HCT116 (cell line): ENCODE measurements around the gene ABCC5. TPM values are rescaled to one million over a fixed set of nuclear protein-coding genes. Genes with fewer than 3 reads are reported as not detected.

Experiments used
- ATAC-seq: fragments of 200-7000 bp; cut with Tn5 transposase; 2 replicates; pipeline ENCODE4 v1.9.1; 2020; ENCODE audit warnings: mild to moderate bottlenecking, moderate library complexity
- BruUV-seq: library from RNA; stranded (reverse); fragments of 400-500 nt; replicated peaks from 2 replicates; lab custom pipeline; 2021; lab: Mats Ljungman, UMichigan
- CTCF ChIA-PET: fragments of 300-600 bp; sonication (Branson Sonifier 250); formaldehyde crosslinking; loops from one replicate; lab custom pipeline; 2021; ENCODE audit warnings: antibody characterized with exemption; lab: Charles Lee
- POLR2A ChIA-PET: fragments of 300-600, 350-600 bp; sonication (Branson Sonifier 250); formaldehyde crosslinking; loops from one replicate; lab custom pipeline; 2021; ENCODE audit warnings: antibody characterized with exemption; lab: Charles Lee
- RAD21 ChIA-PET, 2 experiments: fragments of 300-600 bp; sonication (Branson Sonifier 250); formaldehyde crosslinking; loops; one replicate each; lab custom pipeline; 2023; ENCODE audit warnings: low total read pairs in 2 of 2; ENCODE audit not compliant: uncharacterized antibody in 2 of 2, unreplicated experiment in 2 of 2, low non-redundant PET in 1 of 2; lab: Charles Lee
- DNase-seq: peaks from one replicate; pipeline ENCODE4 v3.0.0-alpha.2; 2010; ENCODE audit warnings: low read depth, low spot score
- H2AFZ ChIP-seq: fragments of 200-600 bp; shearing (Covaris generic), sonication (generic); 2 replicates; pipeline ENCODE4 v1.6.1; 2017; ENCODE audit warnings: low read depth, mixed run types, mixed read lengths, antibody characterized with exemption, low read length; ENCODE audit not compliant: poor library complexity, severe bottlenecking
- H3K27ac ChIP-seq: 2 replicates; pipeline ENCODE4 v1.5.1; 2012; ENCODE audit warnings: low read depth, low read length
- H3K27me3 ChIP-seq: fragments of 200-600 bp; sonication (generic); 2 replicates; pipeline ENCODE4 v1.6.1; 2016; ENCODE audit warnings: mixed run types, low read length, mixed read lengths; ENCODE audit not compliant: insufficient read depth
- H3K36me3 ChIP-seq, 2 experiments: fragments of 200-500 bp in 1 of 2; fragments of 200-600 bp in 1 of 2; sonication (Bioruptor generic) in 1 of 2; sonication (generic) in 1 of 2; 2 replicates each; pipeline versions ENCODE4 v1.5.1 to v1.6.1; 2014 to 2016; ENCODE audit warnings: low read length in 2 of 2, inconsistent platforms in 1 of 2, mixed read lengths in 1 of 2, mixed run types in 1 of 2; ENCODE audit not compliant: insufficient read depth in 2 of 2, control insufficient read depth in 1 of 2
- H3K4me1 ChIP-seq, 2 experiments: fragments of 200-600 bp in 1 of 2; sonication (generic) in 1 of 2; 2 replicates each; pipeline versions ENCODE4 v1.5.1 to v1.6.1; 2012 to 2017; ENCODE audit warnings: low read length in 2 of 2, inconsistent platforms in 1 of 2, mild to moderate bottlenecking in 1 of 2, mixed read lengths in 1 of 2, mixed run types in 1 of 2, moderate library complexity in 1 of 2; ENCODE audit not compliant: insufficient read depth in 2 of 2, control insufficient read depth in 1 of 2
- H3K4me2 ChIP-seq: fragments of 200-600 bp; sonication (generic); 2 replicates; pipeline ENCODE4 v1.6.1; 2017; ENCODE audit warnings: mixed run types, low read length, mixed read lengths
- H3K4me3 ChIP-seq, 2 experiments: fragments of 200-600 bp in 1 of 2; sonication (generic) in 1 of 2; replicated peaks in 1 of 2; 2 replicates each; pipeline ENCODE4 v1.5.1; 2011 to 2016; ENCODE audit warnings: low read length in 2 of 2, control low read depth in 1 of 2, low read depth in 1 of 2, mild to moderate bottlenecking in 1 of 2, mixed read lengths in 1 of 2, mixed run types in 1 of 2
- H3K79me2 ChIP-seq: fragments of 200-600 bp; sonication (generic); 2 replicates; pipeline ENCODE4 v1.6.1; 2017; ENCODE audit warnings: mild to moderate bottlenecking, mixed run types, low read length, moderate library complexity, mixed read lengths; ENCODE audit not compliant: insufficient read depth
- H3K9ac ChIP-seq: fragments of 200-600 bp; sonication (generic); 2 replicates; pipeline ENCODE4 v1.6.1; 2016; ENCODE audit warnings: low read length, mixed read lengths
- H3K9me2 ChIP-seq: fragments of 200-600 bp; sonication (generic), shearing (Covaris generic); 2 replicates; pipeline ENCODE4 v1.6.1; 2017; ENCODE audit warnings: mixed run types, mild to moderate bottlenecking, moderate library complexity; ENCODE audit not compliant: insufficient read depth
- H3K9me3 ChIP-seq, 2 experiments: fragments of 200-500 bp in 1 of 2; fragments of 200-600 bp in 1 of 2; sonication (Bioruptor generic) in 1 of 2; sonication (generic) in 1 of 2; 2 replicates each; pipeline ENCODE4 v1.6.1; 2014 to 2017; ENCODE audit warnings: low read length in 2 of 2, mixed read lengths in 2 of 2, inconsistent platforms in 1 of 2, low read depth in 1 of 2, mild to moderate bottlenecking in 1 of 2, mixed run types in 1 of 2, moderate library complexity in 1 of 2; ENCODE audit not compliant: control insufficient read depth in 1 of 2, insufficient read depth in 1 of 2
- H4K20me1 ChIP-seq: fragments of 200-600 bp; sonication (generic), shearing (Covaris generic); 2 replicates; pipeline ENCODE4 v1.6.1; 2017; ENCODE audit warnings: mixed run types, mild to moderate bottlenecking, moderate library complexity; ENCODE audit not compliant: insufficient read depth
- CTCF ChIP-seq, 3 experiments: fragments of 200-600 bp in 1 of 3; sonication (generic) in 1 of 3; IDR thresholded peaks in 2 of 3; conservative IDR thresholded peaks in 1 of 3; 2 replicates each; pipeline ENCODE4 v1.5.1; 2012 to 2017; ENCODE audit warnings: low read depth in 2 of 3, low read length in 2 of 3, antibody characterized with exemption in 1 of 3, borderline replicate concordance in 1 of 3, control low read depth in 1 of 3, mild to moderate bottlenecking in 1 of 3, mixed read lengths in 1 of 3, mixed run types in 1 of 3, moderate library complexity in 1 of 3; ENCODE audit not compliant: insufficient read depth in 1 of 3
- EZH2phosphoT487 ChIP-seq: fragments of 200-600 bp; IDR thresholded peaks from 2 replicates; pipeline ENCODE4 v1.6.1; 2018; ENCODE audit warnings: antibody characterized with exemption, borderline replicate concordance
- JUND ChIP-seq: IDR thresholded peaks from 2 replicates; pipeline ENCODE4 v1.6.1; 2012
- SIN3A ChIP-seq: IDR thresholded peaks from 2 replicates; pipeline ENCODE4 v1.6.1; 2012; ENCODE audit warnings: low read depth
- SRF ChIP-seq: IDR thresholded peaks from 2 replicates; pipeline ENCODE4 v1.6.1; 2012; ENCODE audit warnings: low read depth
- TCF7L2 ChIP-seq: IDR thresholded peaks from 2 replicates; pipeline ENCODE4 v1.7.0; 2011; ENCODE audit warnings: borderline replicate concordance, inconsistent platforms; ENCODE audit not compliant: insufficient read depth, insufficient read length; ENCODE audit errors: extremely low read depth
- YY1 ChIP-seq: IDR thresholded peaks from 2 replicates; pipeline ENCODE4 v1.6.1; 2011; ENCODE audit warnings: low read length, low read depth, moderate library complexity, mild to moderate bottlenecking; ENCODE audit not compliant: insufficient replicate concordance; ENCODE audit errors: extremely low read depth
- ZFX ChIP-seq: fragments of 450-650 bp; IDR thresholded peaks from 2 replicates; pipeline ENCODE4 v1.6.1; 2017
- intact Hi-C: fragments of 100-400 bp; cut with micrococcal nuclease; formaldehyde crosslinking; loops from 2 replicates; pipeline ENCODE4 v1.10.0; 2022
- total RNA-seq: library from RNA; stranded (reverse); gene quantifications from one replicate; pipeline ENCODE4 v1.2.1, GENCODE V29; 2021; ENCODE audit not compliant: unreplicated experiment

ABCC5 gene
- total RNA-seq, 1 experiment from 2014 or later = 16.9 TPM

- no peak for TF ChIP-seq CTCF (IDR thresholded peaks at IDR 0.05 in 2 of 3, conservative IDR thresholded peaks at IDR 0.05 in 1 of 3; ENCODE audit: borderline replicate concordance in 1 of 3, insufficient read depth in 1 of 3, low read depth in 2 of 3, low read length in 2 of 3)
- no peak for TF ChIP-seq TCF7L2
- no peak for TF ChIP-seq ZFX
Measured at GRCh38 chr3:183927059-183927458, 90.6 kb downstream of the ABCC5 start (continued).

GRCh38 chr3:183924956-183925355 is 92.7 kb downstream of the ABCC5 start:
- Histone ChIP-seq H3K27ac (no peak overlapping the region), H3K9me3 (no peaks in the 10 kb centered on the region), H3K4me1 (no peaks in the 10 kb centered on the region), H3K79me2 (no peaks in the 10 kb centered on the region), H3K4me2 (no peak overlapping the region), H3K4me3 (no peak overlapping the region), H3K9ac (no peak overlapping the region), H3K27me3 (no peaks in the 10 kb centered on the region), H4K20me1 (no peaks in the 10 kb centered on the region), H3K36me3 (peaks cover 2 to 4% of the 10 kb centered on the region in 2 experiments; a peak in 2 of 4 replicates), H3K9me2 (no peaks in the 10 kb centered on the region), H2AFZ (no peak overlapping the region)
- intact Hi-C loops = no loop called here
- no peak for DNase-seq
- TF ChIP-seq JUND (no peak), SIN3A (no peak), YY1 (no peak), EZH2phosphoT487 (no peak), SRF (no peak)
- no TSS peak for BruUV-seq
- ChIA-PET CTCF (no interaction called here), RAD21 (interaction anchor here in 1 of 2 experiments (0.6 kb wide), 1 partner anchor 9 kb away, joined by 4 read pairs; no protein-coding TSS in a partner anchor), POLR2A (no interaction called here)
- ATAC-seq = no peak
